ENCODE results near the gene KAT6B. TPM values are rescaled to one million over a fixed set of nuclear protein-coding genes. Genes with fewer than 3 reads are reported as not detected.

The KAT6B gene
- total RNA-seq, 1 experiment from 2014 or later, result 14.9 TPM

GRCh38 chr10:75062506-75063299 is 236.3 kb downstream of the KAT6B start:
- Mint-ChIP-seq H3K27me3 (ENCODE audit: insufficient read depth, unreplicated experiment) (no peaks in the 10 kb centered on the region), H3K4me1 (ENCODE audit: low read depth, unreplicated experiment) (peaks cover 10% of the 10 kb centered on the region), H3K9me3 (ENCODE audit: unreplicated experiment) (no peaks in the 10 kb centered on the region), H3K4me3 (ENCODE audit: unreplicated experiment) (no peak overlapping the region), H3K36me3 (ENCODE audit: insufficient read depth, unreplicated experiment) (no peaks in the 10 kb centered on the region), H3K27ac (ENCODE audit: unreplicated experiment) (no peak overlapping the region)
- Histone ChIP-seq H3K4me1 (no peaks in the 10 kb centered on the region), H3K4me3 (ENCODE audit: low read depth, low read length) (no peak overlapping the region), H3K9me3 (no peaks in the 10 kb centered on the region), H3K27me3 (replicated peaks; ENCODE audit: control insufficient read depth, insufficient read depth, low read length) (no peaks in the 10 kb centered on the region), H3K36me3 (ENCODE audit: control insufficient read depth, insufficient read depth, low read length) (no peaks in the 10 kb centered on the region)
- CTCF ChIA-PET, result interaction anchor here (0.5 to 0.6 kb wide), 2 partner anchors 37 to 172 kb away, joined by 3 to 4 read pairs; no protein-coding TSS in a partner anchor
- intact Hi-C loops (cut with micrococcal nuclease; ENCODE audit: unreplicated experiment), result no loop called here
- no peak for TF ChIP-seq CTCF (IDR thresholded peaks at IDR 0.05; ENCODE audit: insufficient read depth in 1 of 2, low read depth in 1 of 2, low read length in 1 of 2, severe bottlenecking in 1 of 2, unreplicated experiment in 1 of 2)
- POLR2A ChIA-PET, result no interaction called here
- no TSS peak for BruUV-seq (replicated peaks)
- no peak for DNase-seq

- no peaks in the 10 kb centered on the region for H3K4me1 ChIP-seq
- no TSS peak for BruUV-seq (replicated peaks)
- intact Hi-C loops (cut with micrococcal nuclease; ENCODE audit: unreplicated experiment), result no loop called here
- no peak for TF ChIP-seq CTCF (IDR thresholded peaks at IDR 0.05; ENCODE audit: insufficient read depth in 1 of 2, low read depth in 1 of 2, low read length in 1 of 2, severe bottlenecking in 1 of 2, unreplicated experiment in 1 of 2)
- POLR2A ChIA-PET, result no interaction called here
- no peaks in the 10 kb centered on the region for H3K36me3 ChIP-seq (ENCODE audit: control insufficient read depth, insufficient read depth, low read length)
- no peak overlapping the region for H3K27ac Mint-ChIP-seq (ENCODE audit: unreplicated experiment)
- H3K4me3 Mint-ChIP-seq (ENCODE audit: unreplicated experiment), result no peak overlapping the region
- H3K9me3 ChIP-seq, result no peaks in the 10 kb centered on the region
- peaks cover 8% of the 10 kb centered on the region for H3K4me1 Mint-ChIP-seq (ENCODE audit: low read depth, unreplicated experiment)
- H3K4me3 ChIP-seq (ENCODE audit: low read depth, low read length), result no peak overlapping the region
- no peaks in the 10 kb centered on the region for H3K27me3 Mint-ChIP-seq (ENCODE audit: insufficient read depth, unreplicated experiment)
- CTCF ChIA-PET, result interaction anchor here (0.6 to 0.7 kb wide), 2 partner anchors 26 to 171 kb away, joined by 3 read pairs; no protein-coding TSS in a partner anchor
- no peak for DNase-seq
- no peaks in the 10 kb centered on the region for H3K9me3 Mint-ChIP-seq (ENCODE audit: unreplicated experiment)
- no peaks in the 10 kb centered on the region for H3K27me3 ChIP-seq (replicated peaks; ENCODE audit: control insufficient read depth, insufficient read depth, low read length)
- H3K36me3 Mint-ChIP-seq (ENCODE audit: insufficient read depth, unreplicated experiment), result no peaks in the 10 kb centered on the region
Measured at GRCh38 chr10:75063461-75064230, 237.2 kb downstream of the KAT6B start.

DNA sequence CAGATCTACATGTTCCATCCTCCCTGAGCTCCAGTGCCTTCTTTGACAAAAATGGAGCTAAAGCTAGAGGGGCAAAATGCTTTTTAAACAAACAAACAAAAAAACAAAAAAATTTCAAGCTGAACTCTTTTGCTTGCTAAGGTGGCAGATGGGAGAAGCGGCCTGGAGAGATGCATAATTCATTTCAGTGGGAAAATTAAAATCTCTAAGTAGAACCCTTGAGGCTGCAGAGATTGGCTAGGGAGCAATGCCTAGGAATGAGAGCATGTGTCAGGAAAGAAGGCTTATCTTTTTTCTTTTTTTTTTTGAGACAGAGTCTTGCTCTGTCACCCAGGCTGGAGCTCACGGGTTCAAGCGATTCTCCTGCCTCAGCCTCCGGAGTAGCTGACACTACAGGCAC is 238.7 kb downstream of the KAT6B start:
- H3K4me1 ChIP-seq, result no peaks in the 10 kb centered on the region
- H3K27me3 ChIP-seq (replicated peaks; ENCODE audit: control insufficient read depth, insufficient read depth, low read length), result no peaks in the 10 kb centered on the region
- intact Hi-C loops (cut with micrococcal nuclease; ENCODE audit: unreplicated experiment), result no loop called here
- H3K36me3 ChIP-seq (ENCODE audit: control insufficient read depth, insufficient read depth, low read length), result no peaks in the 10 kb centered on the region
- Mint-ChIP-seq H3K4me1 (ENCODE audit: low read depth, unreplicated experiment) (no peaks in the 10 kb centered on the region), H3K27ac (ENCODE audit: unreplicated experiment) (no peak overlapping the region), H3K27me3 (ENCODE audit: insufficient read depth, unreplicated experiment) (no peaks in the 10 kb centered on the region), H3K36me3 (ENCODE audit: insufficient read depth, unreplicated experiment) (no peaks in the 10 kb centered on the region), H3K9me3 (ENCODE audit: unreplicated experiment) (no peaks in the 10 kb centered on the region), H3K4me3 (ENCODE audit: unreplicated experiment) (no peak overlapping the region)
- POLR2A ChIA-PET, result no interaction called here
- TF ChIP-seq CTCF (IDR thresholded peaks at IDR 0.05; ENCODE audit: insufficient read depth in 1 of 2, low read depth in 1 of 2, low read length in 1 of 2, severe bottlenecking in 1 of 2, unreplicated experiment in 1 of 2), result no peak
- no peak overlapping the region for H3K4me3 ChIP-seq (ENCODE audit: low read depth, low read length)
- no TSS peak for BruUV-seq (replicated peaks)
- DNase-seq, result no peak
- no peaks in the 10 kb centered on the region for H3K9me3 ChIP-seq
- CTCF ChIA-PET, result interaction anchor here (0.7 kb wide), 1 partner anchor 373 kb away, joined by 3 read pairs; no protein-coding TSS in a partner anchor
